Tibial artery (tissue), 4 donors: ENCODE results near the gene PHAX.
"Not testable (repeated sequence)": the region's sequence is repeated elsewhere in the genome, so short reads cannot be mapped to it uniquely, and the experiment has no call there.

Experiments
- DNase-seq, 2 donors: peaks; one replicate each; pipeline ENCODE4 v3.0.0-alpha.2; 2019
- H3K27ac ChIP-seq, 2 donors: fragments of 200-600 bp; sonication (generic) in 1 of 2; 1 replicate in 1 of 2; 2 replicates in 1 of 2; pipeline ENCODE4 v1.5.1; 2018 to 2019; ENCODE audit warnings: mild to moderate bottlenecking in 1 of 2
- H3K27me3 ChIP-seq, 2 donors: fragments of 200-600 bp; sonication (generic) in 1 of 2; one replicate each; pipeline versions ENCODE4 v1.5.1 to v1.6.0; 2016 to 2019
- H3K36me3 ChIP-seq, 3 donors: fragments of 200-600 bp; sonication (generic) in 2 of 3; one replicate each; pipeline ENCODE4 v1.5.1; 2016 to 2019; ENCODE audit warnings: mild to moderate bottlenecking in 2 of 3
- H3K4me1 ChIP-seq, 4 donors: fragments of 200-600 bp; sonication (generic) in 2 of 4; 1 replicate in 3 of 4; 2 replicates in 1 of 4; pipeline ENCODE4 v1.5.1; 2016 to 2019
- H3K4me3 ChIP-seq, 2 donors: fragments of 200-600 bp; sonication (generic) in 1 of 2; 1 replicate in 1 of 2; 2 replicates in 1 of 2; pipeline ENCODE4 v1.5.1; 2018 to 2019; ENCODE audit warnings: mild to moderate bottlenecking in 2 of 2
- H3K9me3 ChIP-seq, 3 donors: fragments of 200-600 bp; sonication (generic) in 1 of 3; one replicate each; pipeline ENCODE4 v1.5.1; 2016 to 2019
- CTCF ChIP-seq, 2 experiments: fragments of 200-600 bp in 1 of 2; fragments of 450-650 bp in 1 of 2; IDR thresholded peaks; one replicate each; pipeline ENCODE4 v1.5.1; 2017 to 2019; ENCODE audit warnings: antibody characterized with exemption in 2 of 2, mild to moderate bottlenecking in 1 of 2, moderate library complexity in 1 of 2
- intact Hi-C: fragments of 100-400 bp; cut with DNase I; formaldehyde crosslinking; loops from one replicate; pipeline ENCODE4 v1.15.0; 2023; ENCODE audit warnings: low total_unique reads

The PHAX gene

DNA sequence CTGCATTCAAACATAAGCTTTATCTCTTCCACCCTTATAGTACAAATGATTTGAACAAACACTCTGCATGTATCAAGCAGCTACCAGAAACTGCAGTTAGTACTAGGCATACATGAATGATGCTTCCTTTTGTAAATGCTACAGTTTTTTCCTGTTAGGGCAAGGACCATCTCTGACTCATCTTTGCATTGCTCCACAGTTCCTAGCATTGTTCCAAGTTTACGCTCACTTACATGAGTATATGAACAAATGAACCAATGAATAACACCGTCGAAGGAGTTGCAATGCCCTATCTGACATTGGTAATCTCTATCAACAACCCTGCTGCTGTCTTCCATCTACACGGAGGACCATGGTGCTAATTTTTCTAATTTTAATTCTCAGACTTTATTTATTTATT is 3.6 kb upstream of the PHAX start:
- H3K4me1 ChIP-seq = peaks cover 0 to 32% (median 22%) of the 10 kb centered on the region in 4 donors
- no peaks in the 10 kb centered on the region for H3K27me3 ChIP-seq
- no peak for DNase-seq
- intact Hi-C loops = no loop called here
- peaks cover 0 to 4% (median 3%) of the 10 kb centered on the region in 3 donors for H3K36me3 ChIP-seq
- no peak for TF ChIP-seq CTCF (IDR thresholded peaks at IDR 0.05)
- H3K4me3 ChIP-seq = no peak overlapping the region
- no peak overlapping the region for H3K27ac ChIP-seq
- no peaks in the 10 kb centered on the region for H3K9me3 ChIP-seq

DNA sequence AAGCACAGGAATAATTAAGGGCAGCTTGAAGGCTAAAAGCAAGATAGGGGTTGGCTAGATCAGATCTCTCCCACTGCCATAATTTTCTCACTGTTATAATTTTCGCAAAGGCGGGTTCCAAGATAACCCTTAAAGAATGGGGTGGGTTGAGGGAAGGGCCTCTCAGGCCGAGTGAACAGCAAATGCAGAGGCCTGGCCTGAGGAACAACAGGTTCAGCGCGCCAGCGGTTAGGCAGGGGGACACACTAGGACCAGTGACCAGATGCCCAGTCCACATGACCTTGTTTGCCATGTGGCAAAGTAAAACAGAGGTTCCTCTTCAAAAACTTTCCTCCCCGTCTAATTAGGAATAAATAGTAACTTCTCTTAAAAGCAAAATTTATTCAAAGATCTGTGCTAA is 1.2 kb upstream of the PHAX start:
- Histone ChIP-seq H3K4me3 (no peak overlapping the region), H3K4me1 (peaks cover 0 to 32% (median 15%) of the 10 kb centered on the region in 4 donors), H3K9me3 (no peaks in the 10 kb centered on the region), H3K27ac (no peak overlapping the region), H3K36me3 (peaks cover 6 to 12% (median 11%) of the 10 kb centered on the region in 3 donors), H3K27me3 (no peaks in the 10 kb centered on the region)
- TF ChIP-seq CTCF (IDR thresholded peaks at IDR 0.05) = no peak
- peak in 1 of 2 donors; percentile 32 for DNase-seq
- intact Hi-C loops = no loop called here

DNA sequence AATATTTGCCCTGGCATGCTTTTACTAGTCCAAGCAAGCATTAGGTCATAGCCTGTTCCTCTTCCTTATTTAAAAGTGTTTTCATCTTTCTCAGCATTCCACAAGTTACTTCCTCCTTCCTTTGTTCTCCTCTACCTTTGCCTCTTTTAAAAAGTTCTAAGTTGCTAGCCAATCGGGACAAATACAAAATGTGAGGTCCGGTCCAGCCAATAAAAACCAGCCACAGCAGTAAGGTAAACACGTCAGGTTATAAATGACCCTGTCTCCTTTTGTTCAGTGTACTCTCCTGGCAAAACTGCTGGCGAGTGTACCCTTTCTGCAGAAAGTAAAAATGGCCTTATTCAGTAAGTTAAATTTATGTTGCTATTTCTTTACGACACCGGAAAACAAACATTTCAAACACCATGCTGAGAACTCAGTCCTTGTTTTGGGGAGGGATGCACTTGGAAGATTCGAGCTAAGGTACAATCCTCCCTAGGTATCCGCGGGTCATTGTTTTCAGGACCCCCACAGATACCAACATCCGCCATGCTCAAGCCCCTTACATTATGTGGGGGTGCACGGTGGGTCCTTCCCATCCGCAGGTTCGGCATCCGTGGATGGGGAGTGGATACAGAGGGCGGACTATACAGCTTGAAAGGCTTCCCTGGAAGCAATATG is 646 bp upstream of the PHAX start:
- intact Hi-C loops = loop anchor here (5.0 kb wide), 1 partner anchor 263 kb away; no protein-coding TSS in a partner anchor
- peaks cover 6 to 18% (median 17%) of the 10 kb centered on the region in 3 donors for H3K36me3 ChIP-seq
- peak overlapping the region; percentile 99 for H3K4me3 ChIP-seq
- H3K4me1 ChIP-seq = peaks cover 0 to 38% (median 21%) of the 10 kb centered on the region in 4 donors
- not testable (repeated sequence) for DNase-seq, H3K27me3 ChIP-seq, H3K9me3 ChIP-seq
- H3K27ac ChIP-seq = peak overlapping the region; percentile 87

DNA sequence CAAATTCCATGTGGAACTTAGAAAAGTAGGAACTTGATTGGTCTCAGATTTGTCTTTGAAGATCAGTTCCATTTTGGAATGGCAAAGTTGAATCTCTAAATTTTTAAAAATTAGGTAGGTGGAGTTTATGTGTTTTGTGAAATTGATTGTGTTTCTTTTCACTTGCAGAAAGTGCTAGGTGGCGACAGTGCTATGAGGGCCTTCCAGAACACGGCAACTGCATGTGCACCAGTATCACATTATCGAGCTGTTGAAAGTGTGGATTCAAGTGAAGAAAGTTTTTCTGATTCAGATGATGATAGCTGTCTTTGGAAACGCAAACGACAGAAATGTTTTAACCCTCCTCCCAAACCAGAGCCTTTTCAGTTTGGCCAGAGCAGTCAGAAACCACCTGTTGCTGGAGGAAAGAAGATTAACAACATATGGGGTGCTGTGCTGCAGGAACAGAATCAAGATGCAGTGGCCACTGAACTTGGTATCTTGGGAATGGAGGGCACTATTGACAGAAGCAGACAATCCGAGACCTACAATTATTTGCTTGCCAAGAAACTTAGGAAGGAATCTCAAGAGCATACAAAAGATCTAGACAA is 2.8 kb downstream of the PHAX start:
- Histone ChIP-seq H3K9me3 (no peaks in the 10 kb centered on the region), H3K4me3 (no peak overlapping the region), H3K4me1 (peaks cover 0 to 62% (median 27%) of the 10 kb centered on the region in 4 donors), H3K27me3 (no peaks in the 10 kb centered on the region), H3K27ac (no peak overlapping the region), H3K36me3 (peaks cover 14 to 41% (median 39%) of the 10 kb centered on the region in 3 donors)
- DNase-seq = no peak
- intact Hi-C loops = loop anchor here (5.0 kb wide), 1 partner anchor 266 kb away; no protein-coding TSS in a partner anchor
- no peak for TF ChIP-seq CTCF (IDR thresholded peaks at IDR 0.05)

DNA sequence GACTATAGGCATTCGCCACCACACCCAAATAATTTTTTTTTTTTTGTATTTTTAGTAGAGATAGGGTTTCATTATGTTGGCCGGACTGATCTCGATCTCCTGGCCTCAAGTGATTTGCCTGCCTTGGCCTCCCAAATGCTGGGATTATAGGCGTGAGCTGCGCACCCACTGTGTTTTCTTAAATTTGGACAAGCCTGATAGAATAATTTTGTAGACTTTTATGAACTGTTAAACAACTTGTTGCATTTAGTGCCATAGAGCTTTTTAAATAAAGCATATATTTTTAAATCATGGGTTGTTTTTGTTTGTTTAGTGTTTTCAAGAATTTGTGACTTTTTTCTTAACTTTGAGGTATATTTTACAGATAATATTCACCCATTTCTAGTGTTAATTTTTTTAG is 4.8 kb downstream of the PHAX start:
- intact Hi-C loops = no loop called here
- TF ChIP-seq CTCF (IDR thresholded peaks at IDR 0.05) = no peak
- H3K4me3 ChIP-seq = no peak overlapping the region
- H3K4me1 ChIP-seq = peaks cover 0 to 59% (median 27%) of the 10 kb centered on the region in 4 donors
- H3K9me3 ChIP-seq = no peaks in the 10 kb centered on the region
- DNase-seq = no peak
- H3K36me3 ChIP-seq = peaks cover 30 to 61% (median 54%) of the 10 kb centered on the region in 3 donors
- H3K27me3 ChIP-seq = no peaks in the 10 kb centered on the region
- H3K27ac ChIP-seq = no peak overlapping the region

DNA sequence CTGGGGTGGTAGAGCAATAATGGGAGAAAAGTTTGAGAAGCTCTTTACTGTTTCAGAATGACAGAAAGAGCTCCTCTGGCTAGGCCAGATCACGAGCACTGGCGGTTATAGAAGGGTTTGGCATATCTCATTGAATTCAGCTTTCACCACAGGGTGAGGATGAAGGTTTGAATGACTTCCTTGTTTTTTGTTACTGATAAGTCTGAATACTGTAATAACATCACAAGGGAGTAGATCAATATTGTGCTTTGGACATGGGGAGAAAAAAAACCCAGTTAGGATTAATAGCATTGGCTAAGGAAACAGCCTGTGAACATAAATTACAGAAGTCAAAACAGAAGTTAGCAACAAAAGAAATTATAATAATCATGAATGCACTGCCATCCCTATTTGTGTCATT is 9.4 kb downstream of the PHAX start:
- H3K27me3 ChIP-seq = no peaks in the 10 kb centered on the region
- intact Hi-C loops = no loop called here
- peaks cover 44 to 80% (median 45%) of the 10 kb centered on the region in 3 donors for H3K36me3 ChIP-seq

More for the DNA sequence above, 9.4 kb downstream of the PHAX start:
- no peak for DNase-seq
- peaks cover 0 to 24% (median 6%) of the 10 kb centered on the region in 4 donors for H3K4me1 ChIP-seq
- H3K4me3 ChIP-seq = no peak overlapping the region
- H3K9me3 ChIP-seq = no peaks in the 10 kb centered on the region
- no peak overlapping the region for H3K27ac ChIP-seq
- no peak for TF ChIP-seq CTCF (IDR thresholded peaks at IDR 0.05)
